ENCODE data around the gene PSMA6. TPM values are rescaled to one million over a fixed set of nuclear protein-coding genes. Genes with fewer than 3 reads are reported as not detected.

PSMA6 gene
- total RNA-seq, 1 experiment from 2014 or later, result 210 TPM

GRCh38 chr14:35362911-35363374 lies 70.8 kb downstream of the PSMA6 start:
- H3K9me3 Mint-ChIP-seq, result no peaks in the 10 kb centered on the region
- ATAC-seq (no peak), DNase-seq (ENCODE audit: low spot score) (no peak)
- POLR2A ChIA-PET, result interaction anchor here (0.6 kb wide), 1 partner anchor 32 kb away, joined by 4 read pairs; no protein-coding TSS in a partner anchor
- TF ChIP-seq TEAD4 (CRISPR knock-in tag; IDR thresholded peaks at IDR 0.05), result no peak
- no peaks in the 10 kb centered on the region for H3K36me3 Mint-ChIP-seq
- H3K27ac Mint-ChIP-seq, result no peak overlapping the region
- CTCF ChIA-PET, result no interaction called here
- no peaks in the 10 kb centered on the region for H3K27me3 Mint-ChIP-seq (ENCODE audit: low read depth)
- no peak overlapping the region for H3K4me3 Mint-ChIP-seq
- H3K4me1 Mint-ChIP-seq, result peaks cover 10% of the 10 kb centered on the region

- peak; percentile 78; the same call in 1 of the 2 replicates for TF ChIP-seq GABPB1 (CRISPR knock-in tag; IDR thresholded peaks at IDR 0.05)
- TF ChIP-seq FOXK1 (CRISPR knock-in tag; IDR thresholded peaks at IDR 0.05), result no peak
- TF ChIP-seq NR2C2 (CRISPR knock-in tag; IDR thresholded peaks at IDR 0.05), result no peak
- no peak for TF ChIP-seq TEAD4 (CRISPR knock-in tag; IDR thresholded peaks at IDR 0.05)
- no peak for TF ChIP-seq STAT6 (CRISPR knock-in tag; conservative IDR thresholded peaks at IDR 0.05; ENCODE audit: low read depth)
- DNase-seq (ENCODE audit: low spot score), result no peak
- Mint-ChIP-seq H3K4me3 (no peak overlapping the region), H3K9me3 (no peaks in the 10 kb centered on the region), H3K27me3 (ENCODE audit: low read depth) (no peaks in the 10 kb centered on the region), H3K36me3 (no peaks in the 10 kb centered on the region), H3K4me1 (peaks cover 22% of the 10 kb centered on the region), H3K27ac (no peak overlapping the region)
- ChIA-PET POLR2A (no interaction called here), CTCF (interaction anchor here (1.2 kb wide), 1 partner anchor 38 kb away, joined by 4 read pairs; the partner anchor contains the start of gene NFKBIA)
- no peak for ATAC-seq
These were observed 73.2 kb downstream of the PSMA6 start for GRCh38 chr14:35365130-35366055.

- Mint-ChIP-seq H3K27me3 (ENCODE audit: low read depth) (peaks cover under 1% of the 10 kb centered on the region; the same call in 1 of the 2 replicates), H3K27ac (no peak overlapping the region), H3K4me3 (no peak overlapping the region), H3K9me3 (peaks cover 5% of the 10 kb centered on the region), H3K36me3 (no peaks in the 10 kb centered on the region), H3K4me1 (peaks cover 22% of the 10 kb centered on the region)
- ChIA-PET CTCF (interaction anchor here (1.2 kb wide), 1 partner anchor 38 kb away, joined by 4 read pairs; the partner anchor contains the start of gene NFKBIA), POLR2A (no interaction called here)
- DNase-seq (ENCODE audit: low spot score) (no peak), ATAC-seq (no peak)
- TF ChIP-seq AFF4 (CRISPR knock-in tag; IDR thresholded peaks at IDR 0.05; ENCODE audit: borderline replicate concordance) (no peak), ZNF121 (CRISPR knock-in tag; IDR thresholded peaks at IDR 0.05) (no peak), FOXP1 (CRISPR knock-in tag; IDR thresholded peaks at IDR 0.05; ENCODE audit: borderline replicate concordance) (no peak), CTCF (IDR thresholded peaks at IDR 0.05) (no peak), ZNF396 (CRISPR knock-in tag; IDR thresholded peaks at IDR 0.05; ENCODE audit: borderline replicate concordance) (no peak), ZMAT4 (CRISPR knock-in tag; IDR thresholded peaks at IDR 0.05) (no peak), SP1 (CRISPR knock-in tag; conservative IDR thresholded peaks at IDR 0.05) (no peak), MAX (CRISPR knock-in tag; IDR thresholded peaks at IDR 0.05) (no peak), ZNF219 (CRISPR knock-in tag; IDR thresholded peaks at IDR 0.05; ENCODE audit: borderline replicate concordance) (no peak), IRF1 (CRISPR knock-in tag; IDR thresholded peaks at IDR 0.05) (no peak), ATF1 (CRISPR knock-in tag; IDR thresholded peaks at IDR 0.05) (no peak), JUN (CRISPR knock-in tag; IDR thresholded peaks at IDR 0.05) (no peak), NR3C1 (CRISPR knock-in tag; conservative IDR thresholded peaks at IDR 0.05; ENCODE audit: low read depth) (no peak), SMAD3 (CRISPR knock-in tag; IDR thresholded peaks at IDR 0.05; ENCODE audit: borderline replicate concordance) (no peak), SOX15 (CRISPR knock-in tag; IDR thresholded peaks at IDR 0.05) (no peak), GRHL2 (CRISPR knock-in tag; IDR thresholded peaks at IDR 0.05; ENCODE audit: insufficient replicate concordance, severe bottlenecking) (no peak), ETV6 (CRISPR knock-in tag; IDR thresholded peaks at IDR 0.05) (no peak)
These were observed 73.9 kb downstream of the PSMA6 start for GRCh38 chr14:35366056-35366451.
